WTC11 (cell line): ENCODE measurements around the gene SECTM1. TPM values are rescaled to one million over a fixed set of nuclear protein-coding genes. Genes with fewer than 3 reads are reported as not detected.

ENCODE experiments used
- ATAC-seq: fragments of 200-7000 bp; cut with Tn5 transposase; 2 replicates; pipeline ENCODE4 v1.10.0; 2021; ENCODE audit warnings: mild to moderate bottlenecking, moderate library complexity
- CTCF ChIA-PET: fragments of 300-600 bp; sonication (Branson Sonifier 250); formaldehyde crosslinking; loops from one replicate; lab custom pipeline; 2021; ENCODE audit warnings: antibody characterized with exemption; lab: Charles Lee
- POLR2A ChIA-PET: fragments of 350-600 bp; sonication (Branson Sonifier 250); formaldehyde crosslinking; loops from one replicate; lab custom pipeline; 2021; ENCODE audit warnings: antibody characterized with exemption; lab: Charles Lee
- DNase-seq: peaks from one replicate; pipeline ENCODE4 v3.0.0; 2021; ENCODE audit warnings: low spot score
- H3K27ac Mint-ChIP-seq: 2 replicates; pipeline ENCODE4 v1.8.0; 2021; ENCODE audit warnings: mixed read lengths
- H3K27me3 Mint-ChIP-seq: 2 replicates; pipeline ENCODE4 v1.8.0; 2021; ENCODE audit warnings: low read depth, mild to moderate bottlenecking, moderate library complexity, mixed read lengths
- H3K36me3 Mint-ChIP-seq: 2 replicates; pipeline ENCODE4 v1.8.0; 2021; ENCODE audit warnings: mixed read lengths
- H3K4me1 Mint-ChIP-seq: 2 replicates; pipeline ENCODE4 v1.8.0; 2022; ENCODE audit warnings: mixed read lengths
- H3K4me3 Mint-ChIP-seq: 2 replicates; pipeline ENCODE4 v1.8.0; 2021; ENCODE audit warnings: mild to moderate bottlenecking, moderate library complexity, mixed read lengths
- H3K9me3 Mint-ChIP-seq: 2 replicates; pipeline ENCODE4 v1.8.0; 2021; ENCODE audit warnings: mixed read lengths
- AFF4 ChIP-seq: sonication (generic); formaldehyde crosslinking; IDR thresholded peaks from 2 replicates; pipeline ENCODE4 v1.8.1; 2023; ENCODE audit warnings: mild to moderate bottlenecking, missing genetic modification reagents, borderline replicate concordance
- AR ChIP-seq: fragments of 250-450 bp; sonication (Bioruptor Pico); IDR thresholded peaks from 2 replicates; pipeline ENCODE4 v1.9.0; 2021; ENCODE audit warnings: mild to moderate bottlenecking
- ATF2 ChIP-seq: sonication (generic); formaldehyde crosslinking; IDR thresholded peaks from 2 replicates; pipeline ENCODE4 v1.8.1; 2022; ENCODE audit warnings: low read depth, missing genetic modification reagents, borderline replicate concordance
- ATF6 ChIP-seq: sonication (generic); formaldehyde crosslinking; IDR thresholded peaks from 2 replicates; pipeline ENCODE4 v1.8.1; 2023; ENCODE audit warnings: mild to moderate bottlenecking, missing genetic modification reagents
- GTF2I ChIP-seq: fragments of 250-450 bp; sonication (Bioruptor Pico); conservative IDR thresholded peaks from 2 replicates; pipeline ENCODE4 v1.4.0; 2021; ENCODE audit warnings: mild to moderate bottlenecking
- HMGA2 ChIP-seq: fragments of 250-450 bp; sonication (Bioruptor Pico); IDR thresholded peaks from 2 replicates; pipeline ENCODE4 v1.4.0; 2021; ENCODE audit warnings: mild to moderate bottlenecking, moderate library complexity
- JAZF1 ChIP-seq: fragments of 250-450 bp; sonication (Bioruptor Pico); IDR thresholded peaks from 2 replicates; pipeline ENCODE4 v1.9.0; 2021; ENCODE audit warnings: moderate library complexity, mild to moderate bottlenecking, inconsistent platforms
- MLX ChIP-seq: sonication (generic); formaldehyde crosslinking; IDR thresholded peaks from 2 replicates; pipeline ENCODE4 v1.8.1; 2023; ENCODE audit warnings: mild to moderate bottlenecking, missing genetic modification reagents, moderate library complexity
- NR1H2 ChIP-seq: sonication (generic); formaldehyde crosslinking; IDR thresholded peaks from 2 replicates; pipeline ENCODE4 v1.9.0; 2021; ENCODE audit warnings: mild to moderate bottlenecking, moderate library complexity, missing genetic modification reagents
- NR3C1 ChIP-seq: sonication (generic); formaldehyde crosslinking; conservative IDR thresholded peaks from 2 replicates; pipeline ENCODE4 v1.8.1; 2023; ENCODE audit warnings: low read depth, mild to moderate bottlenecking, missing genetic modification reagents
- RELA ChIP-seq: sonication (generic); formaldehyde crosslinking; IDR thresholded peaks from 2 replicates; pipeline ENCODE4 v1.8.1; 2022; ENCODE audit warnings: missing genetic modification reagents, mild to moderate bottlenecking, borderline replicate concordance
- SP1 ChIP-seq: sonication (generic); formaldehyde crosslinking; conservative IDR thresholded peaks from 2 replicates; pipeline ENCODE4 v1.8.1; 2022; ENCODE audit warnings: missing genetic modification reagents
- TP53 ChIP-seq: sonication (generic); formaldehyde crosslinking; IDR thresholded peaks from 2 replicates; pipeline ENCODE4 v1.8.1; 2023; ENCODE audit warnings: mild to moderate bottlenecking, missing genetic modification reagents
- ZNF138 ChIP-seq: sonication (generic); formaldehyde crosslinking; conservative IDR thresholded peaks from 2 replicates; pipeline ENCODE4 v1.8.1; 2022; ENCODE audit warnings: mild to moderate bottlenecking, moderate library complexity, missing genetic modification reagents
- ZNF423 ChIP-seq: fragments of 250-450 bp; sonication (Bioruptor Pico); IDR thresholded peaks from 2 replicates; pipeline ENCODE4 v2.1.2; 2022; ENCODE audit warnings: mild to moderate bottlenecking, moderate library complexity
- ZNF532 ChIP-seq: fragments of 250-450 bp; sonication (Bioruptor Pico); IDR thresholded peaks from 2 replicates; pipeline ENCODE4 v1.9.0; 2021; ENCODE audit warnings: mild to moderate bottlenecking, borderline replicate concordance
- total RNA-seq: library from RNA; stranded (reverse); gene quantifications from 3 replicates; pipeline ENCODE4 v1.2.3, GENCODE V29; 2021
- TF ChIP-seq, protein P1 (sequence below): fragments of 250-450 bp; sonication (Bioruptor Pico); IDR thresholded peaks from 2 replicates; pipeline ENCODE4 v1.9.0; 2021; ENCODE audit warnings: mild to moderate bottlenecking
- TF ChIP-seq, protein P2 (sequence below): sonication (generic); formaldehyde crosslinking; IDR thresholded peaks from 2 replicates; pipeline ENCODE4 v1.8.1; 2022; ENCODE audit warnings: mild to moderate bottlenecking, moderate library complexity, missing genetic modification reagents

SECTM1 gene
- total RNA-seq, 1 experiment from 2014 or later = 0.22 TPM

DNA sequence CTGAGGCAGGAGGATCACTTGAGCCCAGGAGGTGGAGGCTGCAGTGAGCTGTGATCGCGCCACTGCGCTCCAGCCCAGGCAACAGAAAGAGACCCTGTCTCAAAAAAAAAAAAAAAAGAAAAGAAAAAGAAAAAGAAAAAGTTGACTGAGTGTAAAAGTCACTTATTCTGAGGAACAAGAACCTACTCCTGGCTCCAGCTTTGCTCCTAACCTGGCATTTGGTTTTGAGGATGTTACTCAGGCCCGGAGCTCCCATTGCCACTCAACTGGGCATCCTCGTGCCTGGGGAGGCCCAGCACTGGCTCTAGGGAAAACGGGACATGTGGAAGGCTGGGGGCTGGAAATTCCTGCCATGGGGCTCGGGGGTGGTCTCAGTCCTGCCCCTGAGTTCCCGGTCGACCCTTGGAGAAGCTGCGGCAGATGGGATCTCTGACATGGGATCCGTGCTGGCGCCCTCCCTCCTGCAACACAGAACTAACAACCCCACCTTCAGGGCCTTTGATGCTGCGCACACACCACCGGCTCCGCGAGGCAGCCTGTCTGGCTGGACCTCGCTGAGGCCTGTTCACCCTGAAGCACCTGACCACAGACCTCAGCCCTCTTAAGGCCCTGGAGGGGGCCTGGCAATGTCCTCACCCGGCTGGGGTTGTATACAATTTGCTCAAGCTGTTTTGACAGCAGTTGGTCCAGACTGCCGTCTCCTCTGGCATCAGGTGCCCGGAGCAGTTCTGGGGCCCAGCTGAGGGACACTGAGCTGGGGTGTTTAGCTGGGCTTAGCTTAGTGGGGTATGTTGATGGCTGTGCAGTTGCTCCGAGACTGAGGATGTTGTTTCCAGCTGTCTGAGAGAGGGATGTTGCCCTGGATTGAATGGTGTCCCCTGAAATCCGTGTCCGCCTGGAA is 28.5 kb downstream of the SECTM1 start:
- 0 out of 2 replicates have a peak overlapping the region, but pooled peaks have one; percentile 45 for H3K27ac Mint-ChIP-seq
- CTCF ChIA-PET = interaction anchor here (0.7 to 1.2 kb wide), 3 partner anchors 12 to 69 kb away, joined by 3 to 5 read pairs (median 4); no protein-coding TSS in a partner anchor
- TF ChIP-seq NR3C1 (no peak), JAZF1 (no peak), ATF2 (CRISPR knock-in tag) (no peak), NR1H2 (no peak), ATF6 (CRISPR knock-in tag) (no peak), HMGA2 (CRISPR knock-in tag) (no peak), ZNF532 (CRISPR knock-in tag) (no peak), MLX (CRISPR knock-in tag) (no peak), AFF4 (CRISPR knock-in tag) (no peak), ZNF423 (no peak), SP1 (CRISPR knock-in tag) (no peak), ZNF138 (CRISPR knock-in tag) (no peak), GTF2I (no peak), TP53 (CRISPR knock-in tag) (no peak), AR (CRISPR knock-in tag) (no peak), RELA (no peak)
- TF ChIP-seq, protein P1, sequence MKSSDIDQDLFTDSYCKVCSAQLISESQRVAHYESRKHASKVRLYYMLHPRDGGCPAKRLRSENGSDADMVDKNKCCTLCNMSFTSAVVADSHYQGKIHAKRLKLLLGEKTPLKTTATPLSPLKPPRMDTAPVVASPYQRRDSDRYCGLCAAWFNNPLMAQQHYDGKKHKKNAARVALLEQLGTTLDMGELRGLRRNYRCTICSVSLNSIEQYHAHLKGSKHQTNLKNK (CRISPR knock-in tag) = no peak
- TF ChIP-seq, protein P2, sequence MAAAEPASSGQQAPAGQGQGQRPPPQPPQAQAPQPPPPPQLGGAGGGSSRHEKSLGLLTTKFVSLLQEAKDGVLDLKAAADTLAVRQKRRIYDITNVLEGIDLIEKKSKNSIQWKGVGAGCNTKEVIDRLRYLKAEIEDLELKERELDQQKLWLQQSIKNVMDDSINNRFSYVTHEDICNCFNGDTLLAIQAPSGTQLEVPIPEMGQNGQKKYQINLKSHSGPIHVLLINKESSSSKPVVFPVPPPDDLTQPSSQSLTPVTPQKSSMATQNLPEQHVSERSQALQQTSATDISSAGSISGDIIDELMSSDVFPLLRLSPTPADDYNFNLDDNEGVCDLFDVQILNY (CRISPR knock-in tag) = no peak

More for the DNA sequence above, 28.5 kb downstream of the SECTM1 start:
- ATAC-seq = peak; percentile 29; the same call in 1 of the 2 replicates
- Mint-ChIP-seq H3K27me3 (no peaks in the 10 kb centered on the region; the same call in 1 of the 2 replicates), H3K36me3 (no peaks in the 10 kb centered on the region), H3K4me1 (no peaks in the 10 kb centered on the region), H3K4me3 (no peak overlapping the region), H3K9me3 (no peaks in the 10 kb centered on the region)
- POLR2A ChIA-PET = no interaction called here
- DNase-seq = no peak
